Kidney (tissue), 22 donors: ENCODE measurements around the gene ST8SIA3. TPM values are rescaled to one million over a fixed set of nuclear protein-coding genes. Genes with fewer than 3 reads are reported as not detected.

Source experiments
- DNase-seq, 5 donors: peaks; one replicate each; pipeline ENCODE4 v3.0.0-alpha.2; 2013 to 2020
- FAIRE-seq: peaks from 2 replicates; lab custom pipeline; 2012; peaks lifted over from hg19 to GRCh38; lab: Jason Lieb, UNC
- H3K27ac ChIP-seq, 2 donors: one replicate each; pipeline ENCODE4 v1.7.0; 2013; ENCODE audit warnings: low read depth in 2 of 2, low read length in 2 of 2, inconsistent platforms in 1 of 2
- H3K27me3 ChIP-seq: one replicate; pipeline ENCODE4 v1.7.1; 2013; ENCODE audit warnings: low read length, inconsistent platforms; ENCODE audit not compliant: control insufficient read depth, insufficient read depth
- H3K36me3 ChIP-seq, 3 donors: one replicate each; pipeline versions ENCODE4 v1.7.0 to v1.7.1; 2013; ENCODE audit warnings: low read length in 3 of 3, control low read depth in 1 of 3, inconsistent platforms in 1 of 3; ENCODE audit not compliant: insufficient read depth in 3 of 3, control insufficient read depth in 2 of 3
- H3K4me1 ChIP-seq, 3 donors: one replicate each; pipeline versions ENCODE4 v1.7.0 to v1.7.1; 2013; ENCODE audit warnings: low read length in 3 of 3, inconsistent platforms in 1 of 3, low read depth in 1 of 3; ENCODE audit not compliant: control insufficient read depth in 2 of 3, insufficient read depth in 2 of 3
- H3K4me3 ChIP-seq, 3 donors: one replicate each; pipeline versions ENCODE4 v1.7.0 to v1.8.1; 2013; ENCODE audit warnings: low read length in 3 of 3, control low read depth in 1 of 3, inconsistent platforms in 1 of 3
- H3K9ac ChIP-seq, 3 donors: one replicate each; pipeline versions ENCODE4 v1.7.0 to v1.7.1; 2013; ENCODE audit warnings: low read length in 3 of 3, control low read depth in 1 of 3, inconsistent platforms in 1 of 3
- H3K9me3 ChIP-seq, 3 donors: one replicate each; pipeline versions ENCODE4 v1.7.0 to v1.7.1; 2013; ENCODE audit warnings: low read length in 3 of 3, control low read depth in 1 of 3, inconsistent platforms in 1 of 3; ENCODE audit not compliant: control insufficient read depth in 2 of 3, insufficient read depth in 1 of 3
- CTCF ChIP-seq: IDR thresholded peaks from 3 replicates; pipeline ENCODE4 v1.5.1; 2012; ENCODE audit warnings: mild to moderate bottlenecking, moderate library complexity, borderline replicate concordance; ENCODE audit not compliant: insufficient read depth; ENCODE audit errors: extremely low read depth
- intact Hi-C: fragments of 100-400 bp; cut with DNase I; formaldehyde crosslinking; loops from one replicate; pipeline ENCODE4 v1.11.1; 2022
- long read RNA-seq, 10 donors: library from polyadenylated mRNA in 1 of 10; unstranded in 1 of 10; transcript quantifications; one replicate each; pipeline ENCODE4 v2.0.0 and lab custom pipeline, GENCODE V29; 2021 to 2026
- polyA plus RNA-seq: library from polyadenylated mRNA; stranded (reverse); fragments of 350-450 nt; fragmentation: Illumina TruSeq; extraction: RNeasy Lipid Tissue Mini Kit (QIAGEN cat#74804); gene quantifications from one replicate; pipeline ENCODE4 v1.2.3, GENCODE V29; 2014; ENCODE audit warnings: low read depth, low replicate concordance; ENCODE audit not compliant: insufficient read depth
- total RNA-seq: library from RNA; stranded (reverse); fragmentation: NEBNext Ultra II Directional; extraction: Animal tissue kit (Norgen Biotek cat#: 25700); gene quantifications from one replicate; pipeline ENCODE4 v1.2.1, GENCODE V29; 2021
- donor health status: control.
- donor health status: control.
- donor health status: control.
- donor health status: control.
- donor health status: control.
- donor health status: DM: yes; HTN: yes; CAD: no.
- donor health status: Normal renal cell carcinoma (clear cell type).

The ST8SIA3 gene
- total RNA-seq: not detected
- not detected for polyA plus RNA-seq
- long read RNA-seq, donor 1: 0 reads
- long read RNA-seq, donor 2: 0 reads
- long read RNA-seq, donor 3: 0 reads
- long read RNA-seq, donor 4: 0 reads
- long read RNA-seq, donor 5: 0 reads
- long read RNA-seq, donor 6: 0 reads
- long read RNA-seq, donor 7: 0 reads
- long read RNA-seq, donor 8: 0 reads
- long read RNA-seq, donor 9: 0 reads
- long read RNA-seq, donor 10: 0 reads

GRCh38 chr18:57352271-57352701 is at the start of gene ST8SIA3:
TSS of gene ST8SIA3 (plus strand) at chr18:57352557. CDS start at chr18:57352847, 290 bp downstream.
- H3K4me3 ChIP-seq: no peak within 1 kb of the TSS
- TF ChIP-seq CTCF: no peak
- DNase-seq (peak in 1 of 5 donors; percentile 4), FAIRE-seq (no peak)
- intact Hi-C loops: no loop called here
- no peak within 1 kb of the TSS for H3K9ac ChIP-seq
- no peaks in the 10 kb centered on the region for H3K4me1 ChIP-seq
- peaks cover 19% of the 10 kb centered on the region for H3K27me3 ChIP-seq
- no peak within 1 kb of the TSS for H3K27ac ChIP-seq
- no peaks in the 10 kb centered on the region for H3K9me3 ChIP-seq
- no peaks in the 10 kb centered on the region for H3K36me3 ChIP-seq

GRCh38 chr18:57311472-57311871 is 40.9 kb upstream of the ST8SIA3 start:
- no peak for TF ChIP-seq CTCF
- H3K27ac ChIP-seq: no peak overlapping the region

GRCh38 chr18:57312346-57313144 is 39.8 kb upstream of the ST8SIA3 start:
- no peak overlapping the region for H3K4me3 ChIP-seq
- no peak overlapping the region for H3K9ac ChIP-seq
- no peaks in the 10 kb centered on the region for H3K4me1 ChIP-seq
- intact Hi-C loops: no loop called here
- no peak overlapping the region for H3K27ac ChIP-seq
- FAIRE-seq (no peak), DNase-seq (no peak)
- H3K27me3 ChIP-seq: no peaks in the 10 kb centered on the region
- H3K36me3 ChIP-seq: no peaks in the 10 kb centered on the region
- H3K9me3 ChIP-seq: no peaks in the 10 kb centered on the region
- no peak for TF ChIP-seq CTCF

More at GRCh38 chr18:57311472-57311871, 40.9 kb upstream of the ST8SIA3 start:
- no peak overlapping the region for H3K4me3 ChIP-seq
- no peaks in the 10 kb centered on the region for H3K36me3 ChIP-seq
- no peak for DNase-seq
- no peaks in the 10 kb centered on the region for H3K4me1 ChIP-seq
- no peaks in the 10 kb centered on the region for H3K27me3 ChIP-seq
- H3K9ac ChIP-seq: no peak overlapping the region
- no peaks in the 10 kb centered on the region for H3K9me3 ChIP-seq
- FAIRE-seq: no peak
- intact Hi-C loops: no loop called here
